Kidney epithelial cell (primary cell): ENCODE data around the gene OPCML. TPM values are rescaled to one million over a fixed set of nuclear protein-coding genes. Genes with fewer than 3 reads are reported as not detected.
A peak's percentile ranks its signal among the peaks of the same experiment; 100 is the strongest.

Experiments
- DNase-seq: peaks from one replicate; pipeline ENCODE4 v3.0.0-alpha.2; 2010; ENCODE audit warnings: low read depth
- H3K27me3 ChIP-seq: 2 replicates; pipeline ENCODE4 v1.6.0; 2011; ENCODE audit warnings: low read length; ENCODE audit not compliant: control insufficient read depth, insufficient read depth
- H3K36me3 ChIP-seq: 2 replicates; pipeline ENCODE4 v1.5.1; 2011; ENCODE audit warnings: low read length; ENCODE audit not compliant: control insufficient read depth, insufficient read depth
- H3K4me3 ChIP-seq: 2 replicates; pipeline ENCODE4 v1.5.1; 2011; ENCODE audit warnings: low read depth, mild to moderate bottlenecking, control low read depth, low read length
- total RNA-seq: library from RNA; depleted of rRNA; stranded (reverse); fragments of >200 nt; gene quantifications from 2 replicates; pipeline ENCODE4 v1.2.3, GENCODE V29; 2015
- TF ChIP-seq, protein P1 (sequence below): IDR thresholded peaks from 2 replicates; pipeline ENCODE4 v1.5.1; 2011; ENCODE audit warnings: mild to moderate bottlenecking, moderate library complexity, low read length, control low read depth, inconsistent platforms; ENCODE audit not compliant: insufficient read depth, poor library complexity, severe bottlenecking

OPCML gene
- total RNA-seq, 1 donor from 2014 or later, result under 0.01 TPM

DNA sequence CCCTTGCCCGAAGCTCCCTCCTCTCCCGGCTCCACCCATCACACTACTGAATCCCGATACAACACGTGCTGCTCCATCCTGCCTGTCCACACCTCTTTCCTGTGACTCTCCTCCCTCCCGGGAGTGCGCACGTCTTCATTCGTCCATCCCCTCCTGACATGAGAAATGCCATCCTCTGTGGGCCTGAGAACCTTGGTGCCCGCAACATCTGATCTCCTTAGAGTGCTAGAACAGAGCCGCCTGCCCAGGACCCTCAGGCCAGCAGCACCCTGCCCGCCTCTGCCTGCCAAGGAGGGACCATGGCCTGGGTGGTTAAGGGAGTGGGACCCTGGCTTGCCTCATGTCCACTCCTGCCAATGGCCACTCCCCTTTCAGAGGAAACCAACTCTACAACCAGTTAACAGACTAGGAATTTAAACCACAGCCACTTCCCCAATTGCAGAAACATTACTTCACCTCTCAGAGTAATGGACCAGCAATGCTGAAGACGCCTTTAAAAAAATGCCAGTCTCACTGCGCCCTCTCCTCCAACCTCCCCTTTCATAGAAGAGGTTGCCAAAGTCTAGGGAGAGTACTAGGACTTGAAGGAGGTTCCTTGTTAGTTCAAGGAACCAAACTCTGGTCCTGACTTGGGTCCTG is 466.3 kb downstream of the OPCML start:
- Histone ChIP-seq H3K4me3 (no peak overlapping the region), H3K27me3 (peaks cover 3% of the 10 kb centered on the region), H3K36me3 (no peaks in the 10 kb centered on the region)
- no peak for DNase-seq
- TF ChIP-seq, protein P1, sequence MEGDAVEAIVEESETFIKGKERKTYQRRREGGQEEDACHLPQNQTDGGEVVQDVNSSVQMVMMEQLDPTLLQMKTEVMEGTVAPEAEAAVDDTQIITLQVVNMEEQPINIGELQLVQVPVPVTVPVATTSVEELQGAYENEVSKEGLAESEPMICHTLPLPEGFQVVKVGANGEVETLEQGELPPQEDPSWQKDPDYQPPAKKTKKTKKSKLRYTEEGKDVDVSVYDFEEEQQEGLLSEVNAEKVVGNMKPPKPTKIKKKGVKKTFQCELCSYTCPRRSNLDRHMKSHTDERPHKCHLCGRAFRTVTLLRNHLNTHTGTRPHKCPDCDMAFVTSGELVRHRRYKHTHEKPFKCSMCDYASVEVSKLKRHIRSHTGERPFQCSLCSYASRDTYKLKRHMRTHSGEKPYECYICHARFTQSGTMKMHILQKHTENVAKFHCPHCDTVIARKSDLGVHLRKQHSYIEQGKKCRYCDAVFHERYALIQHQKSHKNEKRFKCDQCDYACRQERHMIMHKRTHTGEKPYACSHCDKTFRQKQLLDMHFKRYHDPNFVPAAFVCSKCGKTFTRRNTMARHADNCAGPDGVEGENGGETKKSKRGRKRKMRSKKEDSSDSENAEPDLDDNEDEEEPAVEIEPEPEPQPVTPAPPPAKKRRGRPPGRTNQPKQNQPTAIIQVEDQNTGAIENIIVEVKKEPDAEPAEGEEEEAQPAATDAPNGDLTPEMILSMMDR, result no peak

DNA sequence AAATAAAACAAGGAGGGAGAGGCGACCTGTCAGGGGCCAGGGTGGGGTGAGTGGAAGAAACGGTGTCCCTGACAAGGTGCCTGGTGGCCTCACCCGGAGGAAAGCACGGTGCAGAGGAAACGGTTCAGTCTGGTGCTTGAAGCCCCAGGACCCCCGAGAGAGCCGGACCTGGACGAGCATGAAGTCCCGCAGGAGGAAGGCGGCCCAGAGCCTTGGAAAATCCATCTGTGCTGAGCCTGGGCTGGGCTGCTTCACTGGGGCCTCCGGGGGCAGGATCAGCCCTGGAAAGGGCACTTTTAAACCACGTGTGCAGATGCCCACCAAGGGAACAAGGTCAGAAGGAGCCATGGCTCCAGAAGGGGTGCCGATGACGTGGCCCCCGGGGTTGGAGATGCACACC is 467.3 kb downstream of the OPCML start:
- TF ChIP-seq, protein P1, result no peak
- Histone ChIP-seq H3K27me3 (no peaks in the 10 kb centered on the region), H3K4me3 (peak overlapping the region; percentile 52), H3K36me3 (no peaks in the 10 kb centered on the region)
- no peak for DNase-seq

DNA sequence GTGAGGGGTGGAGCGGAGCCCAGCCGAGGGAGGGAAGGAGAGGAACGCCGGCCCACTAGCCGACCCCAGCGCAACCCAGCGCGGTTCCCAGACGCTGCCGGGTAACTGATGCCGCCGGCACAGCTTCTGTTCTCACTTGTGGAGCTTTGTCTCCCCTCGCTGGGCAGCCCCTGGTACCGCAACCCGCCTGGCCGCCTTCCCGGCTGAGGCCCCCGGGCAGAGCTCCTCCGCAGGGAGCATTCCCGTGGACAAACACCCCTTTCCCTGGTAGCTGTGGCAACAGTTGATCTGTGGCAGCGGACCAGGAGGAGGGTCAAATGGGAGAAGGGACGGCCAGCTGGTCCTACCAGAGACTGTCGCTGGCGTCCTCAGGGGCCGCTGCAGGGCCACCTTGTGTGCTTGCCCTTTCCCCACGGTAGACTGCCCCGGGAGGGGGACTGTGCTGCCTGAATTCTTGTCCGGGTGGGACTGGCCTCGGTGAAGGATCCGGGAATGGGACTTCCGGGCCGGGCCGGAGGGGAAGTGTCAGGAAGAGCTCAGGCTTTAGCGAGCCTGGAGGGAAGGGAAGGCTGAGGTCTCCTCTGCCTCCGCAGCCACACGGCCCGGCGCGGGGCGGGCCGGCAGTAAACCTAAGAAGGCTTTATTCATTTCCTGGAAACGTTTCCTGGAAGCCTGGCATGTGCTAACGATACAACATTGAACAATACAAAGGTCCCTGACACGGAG is 468.0 kb downstream of the OPCML start:
- DNase-seq, result no peak
- no peaks in the 10 kb centered on the region for H3K27me3 ChIP-seq
- H3K36me3 ChIP-seq, result no peaks in the 10 kb centered on the region
- peak overlapping the region; percentile 52 for H3K4me3 ChIP-seq
- TF ChIP-seq, protein P1, result peak; percentile 91

DNA sequence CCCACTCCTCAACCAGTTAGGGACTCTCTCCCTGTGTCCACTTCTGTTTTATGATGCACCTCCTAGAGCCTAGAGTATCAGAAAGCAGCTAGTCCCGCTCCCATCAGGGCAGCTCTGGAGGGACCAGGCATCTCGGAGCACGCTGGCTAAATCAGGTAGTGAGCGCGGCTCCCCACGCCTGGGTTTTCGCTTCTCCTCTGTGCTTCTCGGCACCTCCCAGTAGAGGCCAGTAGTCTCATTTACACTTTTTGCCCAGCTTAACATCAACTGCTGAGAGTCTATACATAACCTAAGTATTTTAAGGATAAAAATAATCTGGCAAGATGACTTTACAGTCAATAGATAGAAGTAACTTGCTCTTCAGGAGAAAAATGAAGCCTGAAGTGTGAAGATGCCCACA is 473.8 kb downstream of the OPCML start:
- TF ChIP-seq, protein P1, result no peak
- Histone ChIP-seq H3K4me3 (no peak overlapping the region), H3K27me3 (no peaks in the 10 kb centered on the region), H3K36me3 (no peaks in the 10 kb centered on the region)
- DNase-seq, result no peak

DNA sequence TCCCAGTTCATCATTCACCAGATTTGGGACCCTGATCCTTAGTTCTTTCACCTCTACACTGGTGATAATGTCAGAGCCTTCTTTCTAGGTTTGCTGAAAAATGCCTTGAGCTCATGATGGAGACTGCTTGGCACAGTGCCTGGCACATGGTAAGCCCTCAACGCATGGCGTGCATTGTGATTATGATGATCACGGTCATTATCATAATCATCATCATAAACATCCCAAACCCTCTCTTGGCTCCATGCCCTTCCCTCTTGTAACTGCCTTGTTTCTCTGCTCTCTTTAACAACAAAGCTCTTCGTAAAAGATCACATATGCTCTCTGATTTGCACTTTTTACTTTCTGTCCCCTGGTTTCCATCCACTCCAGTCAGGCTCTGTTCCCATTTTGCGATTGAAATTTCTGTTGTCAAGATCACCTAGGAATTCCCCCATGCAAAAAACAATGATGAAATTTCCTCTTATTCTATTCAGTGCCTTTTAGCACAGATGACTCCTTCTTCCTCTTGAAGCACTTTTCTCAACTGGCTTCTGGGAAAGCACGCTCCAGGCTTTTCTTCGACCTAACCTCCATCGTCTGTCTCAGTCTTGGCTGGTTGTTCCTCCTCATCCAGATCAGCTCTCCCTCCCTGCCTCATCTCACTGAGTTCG is 479.1 kb downstream of the OPCML start:
- H3K27me3 ChIP-seq, result peaks cover 3% of the 10 kb centered on the region
- TF ChIP-seq, protein P1, result no peak
- no peak for DNase-seq
- no peaks in the 10 kb centered on the region for H3K36me3 ChIP-seq
- H3K4me3 ChIP-seq, result no peak overlapping the region
